AG09309 (cell line): ENCODE results near the gene INKA2.

Source experiments
- DNase-seq: peaks from one replicate; pipeline ENCODE4 v3.0.0-alpha.2; 2010; ENCODE audit warnings: low read depth
- H3K4me3 ChIP-seq: 2 replicates; pipeline ENCODE4 v1.5.1; 2011; ENCODE audit warnings: mild to moderate bottlenecking, low read depth, low read length, moderate library complexity; ENCODE audit not compliant: control insufficient read depth
- TF ChIP-seq, protein P1 (sequence below): IDR thresholded peaks from 2 replicates; pipeline ENCODE4 v1.5.1; 2011; ENCODE audit warnings: mild to moderate bottlenecking, low read depth, low read length, inconsistent platforms; ENCODE audit not compliant: insufficient read depth, control insufficient read depth; ENCODE audit errors: missing control alignments

Gene INKA2

DNA sequence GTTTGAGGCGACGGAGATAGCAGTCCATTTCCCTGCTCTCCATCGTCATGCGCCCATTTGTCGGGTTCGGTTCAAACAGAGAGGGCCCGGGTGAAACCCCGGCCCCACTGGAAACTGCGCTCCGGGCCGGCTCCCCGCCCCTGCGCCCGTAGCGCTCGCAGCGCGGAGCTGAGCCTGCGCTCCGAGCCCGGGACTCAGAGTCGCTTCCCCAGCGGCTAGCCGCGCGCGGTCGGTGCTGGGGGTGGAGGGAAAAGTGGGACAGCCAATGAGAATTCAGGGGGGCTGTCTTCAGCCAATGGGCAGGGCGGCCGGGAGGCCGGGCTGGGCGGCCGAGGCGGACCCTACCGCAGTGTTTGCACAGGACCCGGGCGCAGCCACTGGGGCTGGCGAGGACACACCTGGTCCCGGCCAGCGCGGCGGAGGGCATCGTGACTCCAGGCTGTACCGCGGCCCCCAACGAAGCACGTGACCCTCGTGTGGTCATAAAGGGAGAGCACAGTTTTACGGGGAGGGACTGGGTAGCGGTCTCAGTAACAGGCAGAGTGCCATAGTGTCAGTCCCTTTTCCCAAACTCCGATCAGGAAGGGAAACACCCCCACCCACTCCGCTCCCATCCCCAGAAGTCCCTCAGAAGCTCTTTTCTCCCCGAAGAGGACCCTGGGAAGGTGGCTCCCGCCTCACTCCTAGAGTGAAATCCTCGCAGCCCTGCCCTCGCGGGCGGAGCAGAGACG is at the start of gene INKA2:
TSS of gene INKA2 (minus strand) at position 202 of the 731 bp plus-strand sequence. CDS start at position 49, 153 bp downstream.
- TF ChIP-seq, protein P1, sequence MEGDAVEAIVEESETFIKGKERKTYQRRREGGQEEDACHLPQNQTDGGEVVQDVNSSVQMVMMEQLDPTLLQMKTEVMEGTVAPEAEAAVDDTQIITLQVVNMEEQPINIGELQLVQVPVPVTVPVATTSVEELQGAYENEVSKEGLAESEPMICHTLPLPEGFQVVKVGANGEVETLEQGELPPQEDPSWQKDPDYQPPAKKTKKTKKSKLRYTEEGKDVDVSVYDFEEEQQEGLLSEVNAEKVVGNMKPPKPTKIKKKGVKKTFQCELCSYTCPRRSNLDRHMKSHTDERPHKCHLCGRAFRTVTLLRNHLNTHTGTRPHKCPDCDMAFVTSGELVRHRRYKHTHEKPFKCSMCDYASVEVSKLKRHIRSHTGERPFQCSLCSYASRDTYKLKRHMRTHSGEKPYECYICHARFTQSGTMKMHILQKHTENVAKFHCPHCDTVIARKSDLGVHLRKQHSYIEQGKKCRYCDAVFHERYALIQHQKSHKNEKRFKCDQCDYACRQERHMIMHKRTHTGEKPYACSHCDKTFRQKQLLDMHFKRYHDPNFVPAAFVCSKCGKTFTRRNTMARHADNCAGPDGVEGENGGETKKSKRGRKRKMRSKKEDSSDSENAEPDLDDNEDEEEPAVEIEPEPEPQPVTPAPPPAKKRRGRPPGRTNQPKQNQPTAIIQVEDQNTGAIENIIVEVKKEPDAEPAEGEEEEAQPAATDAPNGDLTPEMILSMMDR: no peak
- peak within 1 kb of the TSS; percentile 50 for H3K4me3 ChIP-seq

DNA sequence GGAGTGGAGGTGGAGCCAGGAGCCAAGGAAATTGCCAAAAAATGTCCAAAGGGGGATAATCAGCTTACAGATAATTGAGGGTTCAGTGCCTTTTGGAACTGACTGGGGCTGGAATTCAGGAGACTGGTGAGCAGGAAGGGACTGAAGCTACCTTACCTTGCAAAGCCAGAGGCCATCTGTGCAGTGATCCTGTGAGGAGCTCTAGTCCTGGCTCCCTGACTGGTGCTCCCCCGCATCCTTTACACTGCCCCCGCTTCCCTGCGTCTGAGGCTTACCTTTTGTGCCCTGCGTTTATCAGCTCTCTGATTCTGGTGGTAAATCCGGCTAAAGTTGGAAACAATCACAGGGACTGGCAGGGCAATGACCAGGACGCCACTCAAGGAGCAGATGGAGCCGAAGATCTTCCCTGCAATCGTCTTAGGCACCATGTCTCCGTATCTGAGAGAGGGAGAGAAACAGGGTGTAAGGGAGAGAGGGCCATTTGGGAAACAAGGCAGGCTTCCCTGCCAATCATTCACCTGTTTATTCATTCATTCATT is 47.5 kb upstream of the INKA2 start:
- no peak for DNase-seq
- TF ChIP-seq, protein P1: no peak
- H3K4me3 ChIP-seq: no peak overlapping the region

More for the DNA sequence above, at the start of gene INKA2:
- no peak for DNase-seq

DNA sequence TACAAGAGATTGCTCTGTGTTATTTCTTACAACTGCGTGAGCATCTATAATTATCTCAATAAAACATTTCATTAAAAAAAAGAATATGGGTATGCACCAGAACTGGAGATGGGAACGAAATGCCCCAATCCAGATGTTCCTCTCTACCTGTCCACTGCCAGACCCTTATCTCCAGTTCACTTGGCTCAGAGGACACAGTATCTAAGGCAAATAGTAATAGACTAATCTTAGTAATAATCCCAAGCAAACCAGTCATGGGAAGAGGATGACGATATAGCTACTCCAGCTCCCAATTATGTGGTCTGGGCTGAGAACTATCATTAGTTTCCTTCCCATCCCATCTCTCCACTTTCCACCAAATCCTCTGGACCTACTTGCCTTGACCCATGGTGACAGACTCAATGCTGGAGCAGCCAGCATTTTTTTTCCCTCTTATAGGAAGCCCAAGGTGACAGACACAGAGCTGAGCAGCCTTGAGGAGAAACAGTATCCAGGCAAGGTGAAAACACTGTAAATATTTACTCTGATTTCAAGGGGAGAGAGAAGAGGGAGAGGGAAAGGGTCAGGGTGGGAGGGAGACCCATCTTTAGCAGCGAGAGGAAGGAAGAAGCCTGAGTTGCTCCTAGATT is 45.2 kb upstream of the INKA2 start:
- TF ChIP-seq, protein P1: no peak
- DNase-seq: no peak
- no peak overlapping the region for H3K4me3 ChIP-seq

DNA sequence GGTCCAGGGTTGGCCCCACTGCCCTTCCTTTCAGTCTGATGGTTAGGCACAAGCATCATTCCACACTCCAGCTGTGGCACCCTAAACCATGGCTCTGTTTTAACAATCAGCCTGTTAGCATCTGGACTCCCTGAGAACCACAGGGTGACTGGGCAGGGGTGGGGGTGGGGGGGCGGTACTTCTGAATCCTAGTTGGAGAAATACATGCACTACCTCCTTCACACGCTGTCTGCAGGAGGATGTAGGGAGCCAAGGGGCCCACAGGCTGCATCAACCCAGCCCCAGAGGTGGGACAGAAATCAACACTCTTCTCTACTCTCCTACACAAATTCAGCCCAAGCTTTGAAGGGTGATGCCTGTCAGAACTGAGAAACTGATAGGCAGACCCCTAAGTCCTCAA is 40.4 kb upstream of the INKA2 start:
- TF ChIP-seq, protein P1: no peak
- no peak overlapping the region for H3K4me3 ChIP-seq
- DNase-seq: no peak

DNA sequence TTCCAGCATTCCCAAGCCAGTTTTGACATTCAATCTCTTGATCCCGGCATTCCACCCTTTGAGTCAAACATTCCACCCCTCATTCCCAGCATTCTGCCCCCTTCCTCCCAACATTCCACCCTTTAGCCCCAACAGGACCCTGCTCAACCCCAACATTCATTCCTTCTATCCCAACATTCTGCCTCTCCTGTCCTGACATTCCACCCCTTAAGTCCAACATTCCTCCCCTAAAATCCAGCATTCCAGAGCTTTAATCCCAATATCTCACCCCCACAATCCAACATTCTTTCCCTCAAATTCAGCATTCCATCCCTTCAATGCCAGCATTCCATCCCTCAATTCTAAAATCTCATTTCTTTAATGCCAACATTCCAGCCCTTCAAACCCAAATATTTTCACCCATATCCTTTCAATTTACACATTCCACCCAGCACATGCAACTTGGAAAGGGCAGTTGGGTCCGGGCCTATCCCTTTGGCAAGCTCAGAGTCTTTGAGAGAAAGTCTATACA is 39.4 kb upstream of the INKA2 start:
- TF ChIP-seq, protein P1: no peak
- DNase-seq: peak; percentile 0
- no peak overlapping the region for H3K4me3 ChIP-seq

DNA sequence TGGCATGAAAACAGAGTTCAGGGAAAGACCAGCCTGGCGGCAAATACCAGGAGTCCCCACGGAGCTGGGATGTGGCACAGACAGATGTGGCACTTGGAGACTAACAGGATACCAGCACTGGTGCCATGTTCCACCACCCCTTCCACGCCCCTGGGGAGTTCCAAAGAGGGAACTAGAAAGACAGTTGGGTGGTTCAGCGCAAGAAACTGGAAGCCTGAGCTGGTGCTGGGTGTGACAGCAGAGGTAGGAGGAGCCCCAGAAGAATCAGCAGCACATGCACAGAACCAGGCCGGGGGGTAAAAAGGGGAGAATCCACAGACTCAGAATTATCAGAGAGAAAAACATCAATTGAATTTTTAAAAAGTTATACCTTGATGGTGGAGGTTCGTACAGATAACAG is 38.9 kb upstream of the INKA2 start:
- TF ChIP-seq, protein P1: no peak
- no peak overlapping the region for H3K4me3 ChIP-seq
- no peak for DNase-seq
